Measurements from ENCODE around the gene LEPR. TPM values are rescaled to one million over a fixed set of nuclear protein-coding genes. Genes with fewer than 3 reads are reported as not detected.

Gene LEPR
- total RNA-seq, 1 experiment from 2014 or later = 7.0 TPM

DNA sequence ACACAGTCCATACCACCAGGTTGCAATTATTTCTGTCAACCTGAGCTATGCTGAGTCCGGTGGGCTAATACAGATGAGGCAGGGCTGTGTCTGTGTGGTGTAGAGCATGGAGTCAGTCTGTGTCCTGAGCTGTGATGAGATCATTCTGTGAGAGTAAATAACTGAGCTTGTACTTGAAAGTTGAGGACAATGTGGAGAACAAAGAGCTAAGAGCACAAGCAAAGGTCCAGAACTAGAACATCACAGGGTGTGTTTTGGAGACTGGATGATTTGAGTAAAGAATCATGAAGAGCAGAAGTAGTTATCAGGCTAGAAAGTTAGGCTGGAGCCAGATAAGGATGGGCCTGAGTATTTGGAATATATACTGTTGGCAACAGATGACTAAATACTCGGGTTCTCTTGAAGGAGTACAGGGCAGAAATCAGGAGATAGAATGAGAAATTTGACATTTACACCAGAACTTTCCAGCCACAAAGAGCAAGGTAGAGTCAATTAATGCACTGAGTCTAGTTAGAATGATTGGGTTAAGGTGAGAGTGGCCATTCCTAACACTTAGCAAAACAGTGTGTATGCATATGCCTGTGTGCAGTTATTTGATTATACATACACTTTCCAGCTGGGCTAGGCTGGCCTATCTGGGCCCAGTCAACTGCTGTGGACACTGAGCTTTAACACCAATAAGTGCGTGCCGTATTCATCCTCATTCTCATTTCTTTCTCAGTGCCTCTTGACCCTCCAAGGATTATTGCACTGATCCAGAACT lies 48.8 kb downstream of the LEPR start:
- Histone ChIP-seq H3K4me3 (ENCODE audit: insufficient read depth, low read depth, low read length) (no peak overlapping the region), H3K27me3 (ENCODE audit: control insufficient read depth, insufficient read depth, low read length) (no peaks in the 10 kb centered on the region), H3K36me3 (replicated peaks; ENCODE audit: control insufficient read depth, insufficient read depth, low read length) (no peaks in the 10 kb centered on the region)
- DNase-seq = no peak

DNA sequence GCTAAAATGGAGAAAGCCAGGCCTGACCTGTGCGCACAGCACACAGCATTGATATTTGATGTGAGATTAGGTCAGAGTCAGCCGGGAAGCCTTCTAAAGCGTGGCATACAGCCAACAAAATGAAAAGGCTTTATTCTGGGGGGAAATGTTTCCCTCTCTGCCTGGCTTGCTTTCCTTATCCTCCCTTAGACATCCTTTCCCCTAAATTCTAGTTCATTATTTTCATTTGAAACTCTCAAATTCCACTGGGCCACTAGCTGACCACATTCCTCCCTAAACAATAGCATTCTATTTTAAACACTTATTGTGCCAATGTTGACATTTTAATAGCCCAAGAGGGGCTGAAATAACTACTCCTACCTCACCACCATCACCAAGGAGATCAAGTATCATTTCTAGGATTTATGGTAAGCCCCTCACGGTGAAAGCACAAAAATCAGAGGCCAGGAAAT lies 49.4 kb downstream of the LEPR start:
- no peak overlapping the region for H3K4me3 ChIP-seq (ENCODE audit: insufficient read depth, low read depth, low read length)
- H3K36me3 ChIP-seq (replicated peaks; ENCODE audit: control insufficient read depth, insufficient read depth, low read length) = no peaks in the 10 kb centered on the region
- DNase-seq = no peak
- no peaks in the 10 kb centered on the region for H3K27me3 ChIP-seq (ENCODE audit: control insufficient read depth, insufficient read depth, low read length)

Other genes with a start within 250 kb of the LEPR start
- gene DNAJC6, start 111.1 kb upstream of the LEPR start, total RNA-seq (2014; rRNA removed; shearing (Covaris generic)) = 7.3 and 10.9 TPM in 2 replicates
- 26.8 and 27.7 TPM in 2 replicates for gene LEPROT, start within 50 bp of the LEPR start, total RNA-seq (2014; rRNA removed; shearing (Covaris generic))